Stimulated activated CD8-positive, alpha-beta memory T cell treated with anti-CD3 and anti-CD28 coated beads, Interleukin-12 subunit alpha, Interleukin-12 subunit beta, amount 100 ng/mL, for 24 hours (primary cell): ENCODE data around the gene EPHA6.
"Not testable (repeated sequence)": the region's sequence is repeated elsewhere in the genome, so short reads cannot be mapped to it uniquely, and the experiment has no call there.

ENCODE experiments used
- DNase-seq: peaks from one replicate; pipeline ENCODE4 v3.0.0-alpha.2; 2020; ENCODE audit errors: extremely low read depth

The EPHA6 gene

GRCh38 chr3:97025612-97026011 lies 211.2 kb downstream of the EPHA6 start:
- not testable (repeated sequence) for DNase-seq

DNA sequence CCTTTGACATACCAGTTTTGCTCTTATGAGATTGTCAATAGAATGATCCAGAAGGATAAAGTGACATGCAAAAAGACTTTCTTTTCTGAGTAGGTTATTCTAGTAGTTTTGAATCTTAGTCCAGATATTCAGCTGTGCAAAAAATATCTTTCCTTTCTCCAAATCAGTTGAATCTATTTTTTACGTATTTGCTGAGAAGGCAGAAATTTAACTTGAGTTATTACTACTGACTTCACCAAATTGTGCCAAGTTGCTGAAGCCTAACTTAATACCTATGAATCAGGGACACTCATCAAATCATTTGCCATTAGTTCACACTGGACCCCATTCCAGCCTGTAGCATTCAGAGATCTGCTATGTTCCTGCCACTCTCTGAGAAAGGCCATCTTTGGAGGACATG lies 215.6 kb downstream of the EPHA6 start:
- no peak for DNase-seq

DNA sequence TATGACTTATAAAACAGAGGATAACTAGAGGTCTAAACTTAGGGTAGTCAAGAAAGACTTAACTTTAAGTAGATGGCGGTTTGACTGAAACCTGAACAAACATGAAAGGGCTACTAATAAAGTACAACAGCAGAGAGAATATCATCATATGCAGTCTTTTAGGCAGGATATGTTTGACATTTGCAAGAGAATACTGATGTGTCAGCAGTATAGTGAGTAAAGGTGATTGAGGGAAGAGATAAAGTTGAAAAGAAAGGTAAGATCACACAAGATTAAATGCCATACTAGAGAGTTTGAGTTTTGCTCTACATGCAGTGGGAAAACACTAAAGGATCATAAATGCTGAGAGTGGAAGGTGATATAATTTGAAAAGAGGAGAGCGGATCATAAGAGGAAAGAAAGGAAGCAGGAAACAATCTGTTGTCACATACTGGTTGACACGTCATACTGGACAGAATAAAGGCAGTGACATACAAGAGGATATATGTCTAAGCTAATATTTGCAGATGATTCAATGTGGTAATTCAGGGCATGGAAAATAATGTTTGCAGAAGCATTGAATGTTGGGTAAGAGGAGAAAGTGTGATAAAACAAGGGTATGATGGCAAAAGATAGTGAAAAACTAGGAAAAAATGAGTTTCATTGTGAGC lies 223.0 kb downstream of the EPHA6 start:
- no peak for DNase-seq

DNA sequence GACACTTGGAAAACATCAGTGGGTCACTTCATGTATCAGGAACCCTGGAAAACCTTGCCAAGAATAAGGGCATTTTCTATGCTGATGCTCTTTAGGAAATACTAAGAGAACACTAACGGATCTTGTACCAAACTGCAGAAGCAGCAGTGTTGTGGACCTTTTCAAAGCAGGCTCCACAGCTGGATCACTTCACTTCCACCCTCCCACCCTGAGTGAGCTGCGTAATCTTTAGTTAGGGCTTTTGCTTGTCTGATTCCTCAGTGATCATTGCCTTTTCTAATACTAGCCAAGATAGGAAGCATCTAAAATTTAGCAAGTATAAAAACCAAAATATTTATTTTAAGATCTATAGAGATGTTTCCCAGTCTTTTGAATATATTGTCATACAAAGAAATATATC lies 229.0 kb downstream of the EPHA6 start:
- DNase-seq = no peak

DNA sequence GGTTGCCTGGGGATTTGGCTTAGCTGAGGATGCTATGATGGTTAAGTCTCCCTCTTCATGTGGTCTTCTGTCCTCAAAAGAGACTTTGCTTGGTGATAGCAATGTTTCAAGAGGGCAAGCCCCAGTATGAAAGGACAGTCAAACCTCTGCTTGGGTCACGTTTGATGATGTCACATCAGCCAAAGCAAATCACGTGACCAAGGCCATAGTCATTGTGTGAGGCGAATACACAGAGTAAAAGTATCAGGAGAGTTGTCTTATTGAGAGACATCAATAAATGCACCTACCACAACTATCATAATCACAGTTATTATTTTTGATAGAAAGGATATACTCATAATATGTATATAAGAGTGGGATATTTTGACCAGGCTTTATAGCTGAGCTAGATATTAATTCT lies 243.0 kb downstream of the EPHA6 start:
- no peak for DNase-seq

- DNase-seq = no peak
These were observed 244.8 kb downstream of the EPHA6 start for GRCh38 chr3:97059168-97059567.

- DNase-seq = no peak
These were observed 252.1 kb downstream of the EPHA6 start for GRCh38 chr3:97066531-97066930.

DNA sequence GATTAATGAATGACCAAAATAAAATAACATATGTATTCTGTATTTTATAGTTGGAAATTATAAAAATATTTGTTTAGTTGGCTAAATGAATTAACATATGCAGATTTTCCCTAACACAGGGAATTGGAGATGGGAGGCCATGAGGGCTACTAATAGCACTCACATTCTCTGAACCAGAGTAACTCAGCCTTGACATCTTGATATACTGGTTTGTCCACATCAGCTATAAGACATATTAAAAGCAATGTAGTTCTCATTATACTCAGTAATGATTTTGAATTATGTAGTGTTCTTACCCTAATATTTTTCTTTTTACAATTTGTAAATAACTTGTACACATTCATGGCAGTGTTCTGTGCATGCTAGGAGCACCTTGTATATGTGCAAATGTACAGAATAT lies 255.9 kb downstream of the EPHA6 start:
- no peak for DNase-seq

DNA sequence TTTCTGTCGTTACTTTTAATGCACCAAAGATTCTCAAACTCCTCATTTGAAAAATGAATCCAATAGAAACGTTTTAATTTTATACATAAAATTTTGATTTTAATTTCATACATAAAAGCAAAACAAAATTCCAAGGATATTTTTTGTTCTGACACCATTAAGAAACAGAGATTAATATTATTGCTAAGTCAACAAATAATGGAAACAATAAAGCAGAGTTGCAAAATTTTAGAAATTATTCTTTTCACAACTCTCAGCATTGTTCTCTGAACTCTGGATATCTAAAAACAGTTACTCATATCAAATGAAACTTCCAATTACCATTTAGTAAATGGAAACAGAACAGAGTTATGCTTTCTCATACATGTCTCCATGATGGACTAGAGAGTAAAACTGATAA lies 260.2 kb downstream of the EPHA6 start:
- DNase-seq = no peak

- DNase-seq = no peak
These were observed 262.3 kb downstream of the EPHA6 start for GRCh38 chr3:97076673-97077072.

- DNase-seq = no peak
These were observed 275.2 kb downstream of the EPHA6 start for GRCh38 chr3:97089621-97090020.

DNA sequence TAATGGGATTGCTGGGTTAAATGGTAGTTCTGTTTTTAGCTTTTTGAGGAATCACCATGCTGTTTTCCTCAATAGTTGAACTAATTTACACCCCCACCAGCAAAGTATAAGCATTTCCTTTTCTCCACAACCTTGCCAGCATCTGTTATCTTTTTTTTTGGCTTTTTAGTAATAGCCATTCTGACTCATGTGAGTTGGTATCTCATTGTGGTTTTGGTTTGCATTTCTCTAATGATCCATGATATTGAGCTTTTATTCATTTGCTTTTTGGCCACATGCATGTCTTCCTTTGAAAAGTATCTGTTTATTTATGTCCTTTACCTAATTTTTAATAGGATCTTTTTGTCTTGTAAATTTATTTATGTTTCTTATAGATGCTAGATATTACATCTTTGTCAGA lies 288.2 kb downstream of the EPHA6 start:
- DNase-seq = no peak

- DNase-seq = no peak
These were observed 291.7 kb downstream of the EPHA6 start for GRCh38 chr3:97105989-97106651.

DNA sequence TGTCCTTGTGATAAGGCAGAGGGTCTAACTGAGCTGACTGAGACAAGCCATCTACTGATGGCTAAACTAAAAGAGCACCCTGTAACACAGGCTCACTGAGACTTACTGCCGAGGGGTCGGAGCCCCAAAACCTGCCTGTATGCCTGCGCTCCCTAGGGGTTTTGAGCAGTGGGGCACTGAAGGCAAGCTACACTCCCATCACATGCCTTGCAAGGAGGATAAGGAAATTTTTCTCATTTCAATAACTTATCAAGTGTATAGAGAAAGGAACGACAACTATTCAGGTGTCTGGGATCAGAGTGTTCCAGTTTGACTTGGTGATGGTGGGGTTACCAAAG lies 292.2 kb downstream of the EPHA6 start:
- DNase-seq = no peak

GRCh38 chr3:97108136-97108535 lies 293.7 kb downstream of the EPHA6 start:
- DNase-seq = no peak

- DNase-seq = no peak
These were observed 296.9 kb downstream of the EPHA6 start for GRCh38 chr3:97111244-97111643.

DNA sequence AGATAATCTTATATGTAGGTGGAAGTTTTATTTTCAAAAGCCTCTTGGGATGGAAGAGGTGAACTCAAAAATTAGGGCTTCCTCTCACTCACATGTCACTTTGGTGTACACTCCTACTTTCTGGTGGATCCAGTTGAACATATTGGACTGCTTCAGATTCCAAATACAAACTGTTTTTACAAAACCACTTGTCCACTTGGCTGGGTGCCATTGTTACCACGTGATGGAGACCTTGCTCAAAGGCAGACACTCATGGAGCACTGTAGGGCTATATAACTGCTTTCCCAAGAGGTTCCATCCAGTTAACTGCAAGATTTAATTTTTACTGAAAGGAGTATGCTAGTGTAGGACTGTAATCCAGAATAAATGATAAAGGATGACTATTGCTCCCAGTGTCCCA lies 307.0 kb downstream of the EPHA6 start:
- DNase-seq = no peak

DNA sequence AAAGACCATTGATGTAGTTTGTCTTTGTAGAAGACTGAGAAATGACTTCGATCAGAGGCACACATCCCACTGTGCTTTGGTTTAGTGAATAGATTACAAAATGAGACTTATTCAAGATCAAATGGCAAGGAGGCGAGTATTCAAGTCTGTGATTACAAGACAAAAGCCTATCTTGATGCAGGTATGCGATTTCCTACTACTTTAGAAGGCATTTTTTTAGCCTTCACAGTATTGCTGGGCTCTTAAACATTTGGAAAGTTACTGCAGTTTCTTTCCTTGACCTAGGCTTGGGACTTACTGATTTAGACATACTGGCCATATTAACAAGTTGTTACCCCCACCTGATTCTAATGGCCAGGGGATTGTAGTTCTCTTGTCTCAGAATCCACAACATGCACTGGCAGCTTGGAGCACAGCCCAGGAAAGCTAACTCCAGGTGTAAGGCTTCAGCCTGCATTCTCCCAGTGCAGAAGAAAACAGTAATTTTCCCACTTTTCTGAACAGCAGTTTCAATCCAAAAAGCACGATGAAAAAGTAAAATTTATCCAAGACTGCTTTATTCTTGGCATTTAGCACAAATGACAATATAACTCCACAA lies 311.6 kb downstream of the EPHA6 start:
- DNase-seq = no peak

DNA sequence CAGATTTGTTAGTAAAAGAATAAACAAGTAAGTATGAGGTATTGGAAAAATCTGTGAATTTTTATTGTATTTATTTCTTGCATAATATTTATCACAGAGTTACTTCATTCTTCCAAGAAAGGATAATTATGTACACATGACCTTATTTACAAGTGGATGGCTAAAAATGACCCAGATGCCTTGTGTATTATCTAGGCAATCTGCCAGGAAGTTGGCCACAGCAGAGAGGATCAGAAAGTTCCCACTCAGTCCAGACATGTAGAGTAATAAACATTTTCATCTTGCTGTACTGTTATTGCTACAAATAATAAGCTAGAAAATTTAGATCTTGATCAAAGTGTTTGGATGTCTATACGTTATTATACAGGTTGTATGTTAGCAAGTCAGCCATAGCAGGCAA lies 317.1 kb downstream of the EPHA6 start:
- no peak for DNase-seq

GRCh38 chr3:97138914-97139541 lies 324.6 kb downstream of the EPHA6 start:
- no peak for DNase-seq

- no peak for DNase-seq
These were observed 334.5 kb downstream of the EPHA6 start for GRCh38 chr3:97148931-97149330.

DNA sequence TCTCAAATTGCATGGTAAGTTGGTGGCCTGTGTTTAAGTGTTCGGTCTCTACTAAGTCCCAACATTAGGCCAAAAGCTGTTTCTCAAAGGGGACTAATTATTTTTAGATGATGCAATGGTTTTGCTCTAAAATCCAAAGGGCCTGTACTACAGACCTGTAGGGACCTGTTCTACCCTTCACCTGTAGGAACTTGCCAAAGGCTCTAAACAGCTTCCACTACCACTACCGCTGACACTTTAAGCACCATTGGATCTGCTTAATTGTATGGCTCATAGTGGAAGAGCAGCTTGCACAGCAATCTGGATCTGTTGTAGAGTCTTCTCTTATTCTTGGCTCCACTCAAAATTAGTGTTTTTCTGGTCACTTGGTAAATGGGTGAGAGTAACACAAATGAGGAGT lies 346.8 kb downstream of the EPHA6 start:
- no peak for DNase-seq

- DNase-seq = no peak
These were observed 362.8 kb downstream of the EPHA6 start for GRCh38 chr3:97177242-97177641.
